GM10248 (cell line): ENCODE results near the gene HBG1.

Experiments
- CTCF ChIA-PET: fragments of 300-600 bp; sonication (Branson Sonifier 250); formaldehyde crosslinking; extraction: SDS; loops from one replicate; lab custom pipeline; 2021; ENCODE audit warnings: antibody characterized with exemption; lab: Yijun Ruan, JAX
- POLR2A ChIA-PET: fragments of 350-650 bp; sonication (Branson Sonifier 250); formaldehyde crosslinking; extraction: SDS; loops from one replicate; lab custom pipeline; 2020; ENCODE audit warnings: antibody characterized with exemption; lab: Yijun Ruan, JAX
- DNase-seq: peaks from one replicate; pipeline ENCODE4 v3.0.0; 2012; ENCODE audit errors: extremely low spot score
- TF ChIP-seq, protein P1 (sequence below): IDR thresholded peaks from 2 replicates; pipeline ENCODE4 v1.5.1; 2012; ENCODE audit warnings: mild to moderate bottlenecking, low read depth; ENCODE audit errors: extremely low read depth, missing control alignments, control extremely low read depth

The HBG1 gene

DNA sequence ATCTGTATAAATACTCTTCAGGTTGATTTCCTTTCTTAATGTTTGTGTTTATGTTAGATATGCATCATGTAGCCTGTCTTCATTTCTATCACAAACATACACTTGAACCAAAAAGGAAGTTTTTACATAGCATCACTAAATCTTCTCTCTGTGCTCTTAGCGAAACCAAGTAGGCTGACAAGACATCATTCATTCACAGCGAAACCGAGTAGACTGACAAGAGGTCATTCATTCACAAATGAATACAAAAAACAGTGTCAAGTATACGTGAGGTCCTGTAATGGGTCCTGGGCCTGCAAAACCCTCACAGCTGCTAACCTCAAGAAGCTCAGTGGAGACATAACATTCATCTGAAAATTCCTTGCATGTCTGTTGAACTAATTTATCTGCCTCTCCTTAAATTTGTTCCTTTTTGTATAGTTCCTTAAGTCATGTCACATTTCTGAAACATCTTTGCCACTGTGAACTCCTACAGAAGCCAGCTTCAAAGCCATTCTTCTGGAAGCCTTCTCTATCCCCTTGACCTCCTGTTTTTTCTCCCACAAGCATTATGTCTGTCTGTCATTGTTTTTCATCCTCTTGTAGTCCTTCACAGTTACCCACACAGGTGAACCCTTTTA lies 29.9 kb upstream of the HBG1 start:
- POLR2A ChIA-PET = no interaction called here
- TF ChIP-seq, protein P1, sequence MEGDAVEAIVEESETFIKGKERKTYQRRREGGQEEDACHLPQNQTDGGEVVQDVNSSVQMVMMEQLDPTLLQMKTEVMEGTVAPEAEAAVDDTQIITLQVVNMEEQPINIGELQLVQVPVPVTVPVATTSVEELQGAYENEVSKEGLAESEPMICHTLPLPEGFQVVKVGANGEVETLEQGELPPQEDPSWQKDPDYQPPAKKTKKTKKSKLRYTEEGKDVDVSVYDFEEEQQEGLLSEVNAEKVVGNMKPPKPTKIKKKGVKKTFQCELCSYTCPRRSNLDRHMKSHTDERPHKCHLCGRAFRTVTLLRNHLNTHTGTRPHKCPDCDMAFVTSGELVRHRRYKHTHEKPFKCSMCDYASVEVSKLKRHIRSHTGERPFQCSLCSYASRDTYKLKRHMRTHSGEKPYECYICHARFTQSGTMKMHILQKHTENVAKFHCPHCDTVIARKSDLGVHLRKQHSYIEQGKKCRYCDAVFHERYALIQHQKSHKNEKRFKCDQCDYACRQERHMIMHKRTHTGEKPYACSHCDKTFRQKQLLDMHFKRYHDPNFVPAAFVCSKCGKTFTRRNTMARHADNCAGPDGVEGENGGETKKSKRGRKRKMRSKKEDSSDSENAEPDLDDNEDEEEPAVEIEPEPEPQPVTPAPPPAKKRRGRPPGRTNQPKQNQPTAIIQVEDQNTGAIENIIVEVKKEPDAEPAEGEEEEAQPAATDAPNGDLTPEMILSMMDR = no peak
- no peak for DNase-seq
- CTCF ChIA-PET = interaction anchor here (1.1 kb wide), 1 partner anchor 17 kb away, joined by 4 read pairs; no protein-coding TSS in a partner anchor

DNA sequence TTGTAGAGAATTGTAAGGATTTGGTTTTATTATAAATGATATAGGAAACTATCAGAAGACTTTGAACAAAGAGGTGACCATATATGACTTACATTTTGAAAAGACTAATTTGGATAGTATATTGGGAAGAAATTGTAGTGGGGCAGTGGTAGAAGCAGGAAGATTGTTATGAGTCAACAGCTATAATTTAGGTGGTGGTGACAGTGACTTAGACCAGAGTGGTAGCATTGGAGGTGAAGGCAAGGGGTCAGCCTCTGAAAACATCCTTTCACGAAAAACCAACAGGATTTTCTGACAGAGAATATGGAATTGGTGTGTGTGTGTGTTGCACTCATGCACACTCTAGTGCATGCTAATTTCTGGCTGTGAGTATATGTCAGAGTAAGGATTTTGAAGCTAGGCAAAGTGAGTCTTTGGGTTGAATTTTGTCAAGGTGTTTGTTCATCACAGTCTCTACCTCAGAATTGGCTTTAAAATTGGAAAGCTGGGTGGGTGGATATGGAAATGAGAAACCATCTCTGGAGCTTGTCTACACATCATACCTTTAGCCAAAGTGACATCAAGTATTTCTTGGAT lies 28.2 kb upstream of the HBG1 start:
- CTCF ChIA-PET = interaction anchor here (1.0 to 1.4 kb wide), 3 partner anchors 11 to 18 kb away, joined by 3 to 4 read pairs (median 3); no protein-coding TSS in a partner anchor
- POLR2A ChIA-PET = no interaction called here
- TF ChIP-seq, protein P1 = no peak
- DNase-seq = no peak

DNA sequence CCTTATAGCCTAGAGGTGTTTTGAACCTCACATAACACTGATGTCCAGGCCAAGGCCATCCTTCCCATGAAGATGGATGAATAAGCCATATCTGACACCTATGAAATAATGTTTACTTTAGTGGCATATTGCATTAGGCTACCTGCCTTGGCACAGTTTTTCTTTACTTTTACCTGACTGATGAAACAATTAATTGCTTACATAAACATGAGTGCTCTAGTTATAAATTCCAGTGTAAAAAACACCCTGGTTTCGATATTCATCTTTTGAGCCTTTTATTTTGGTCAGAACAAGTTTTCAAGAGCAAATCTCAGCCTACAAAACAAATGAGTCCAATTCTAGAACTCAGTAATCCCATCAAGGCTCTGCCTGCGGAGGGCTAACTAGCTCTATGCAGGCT lies 27.0 kb upstream of the HBG1 start:
- ChIA-PET CTCF (no interaction called here), POLR2A (no interaction called here)
- DNase-seq = no peak
- TF ChIP-seq, protein P1 = no peak

DNA sequence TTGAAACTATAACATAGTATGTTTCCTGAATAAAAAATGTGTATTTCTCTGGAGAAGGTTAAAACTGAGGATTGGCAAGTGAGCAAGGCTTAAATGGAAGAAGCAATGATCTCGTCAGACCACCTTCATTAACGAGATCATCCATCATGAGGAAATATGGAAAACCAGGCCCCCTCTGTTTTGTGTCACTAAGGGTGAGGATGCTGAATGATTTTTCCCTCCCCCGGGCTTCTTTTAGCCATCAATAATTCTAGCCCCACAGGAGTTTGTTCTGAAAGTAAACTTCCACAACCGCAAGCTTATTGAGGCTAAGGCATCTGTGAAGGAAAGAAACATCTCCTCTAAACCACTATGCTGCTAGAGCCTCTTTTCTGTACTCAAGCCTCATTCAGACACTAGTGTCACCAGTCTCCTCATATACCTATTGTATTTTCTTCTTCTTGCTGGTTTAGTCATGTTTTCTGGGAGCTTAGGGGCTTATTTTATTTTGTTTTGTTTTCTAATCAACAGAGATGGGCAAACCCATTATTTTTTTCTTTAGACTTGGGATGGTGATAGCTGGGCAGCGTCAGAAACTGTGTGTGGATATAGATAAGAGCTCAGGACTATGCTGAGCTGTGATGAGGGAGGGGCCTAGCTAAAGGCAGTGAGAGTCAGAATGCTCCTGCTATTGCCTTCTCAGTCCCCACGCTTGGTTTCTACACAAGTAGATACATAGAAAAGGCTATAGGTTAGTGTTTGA lies 25.9 kb upstream of the HBG1 start:
- DNase-seq = no peak
- ChIA-PET POLR2A (no interaction called here), CTCF (interaction anchor here (1.7 kb wide), 1 partner anchor 11 kb away, joined by 4 read pairs; no protein-coding TSS in a partner anchor)
- TF ChIP-seq, protein P1 = no peak

DNA sequence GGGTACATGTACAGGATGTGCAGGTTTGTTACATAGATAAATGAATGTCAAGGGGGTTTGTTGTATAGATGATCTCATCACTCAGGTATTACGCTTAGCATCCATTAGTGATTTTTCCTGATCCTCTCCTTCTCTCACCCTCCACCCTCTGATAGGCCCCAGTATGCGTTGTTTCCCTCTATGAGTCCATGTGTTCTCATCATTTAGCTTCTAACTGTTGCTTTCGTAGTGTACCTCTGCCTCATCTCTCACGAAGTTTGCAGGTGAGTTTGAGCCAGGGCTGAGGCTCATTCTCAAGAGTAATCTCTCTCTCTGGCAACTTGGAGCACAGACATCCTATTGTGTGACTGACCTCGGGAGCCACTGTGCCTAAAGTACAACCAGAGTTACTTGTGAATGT lies 24.7 kb upstream of the HBG1 start:
- TF ChIP-seq, protein P1 = no peak
- POLR2A ChIA-PET = no interaction called here
- CTCF ChIA-PET = no interaction called here
- DNase-seq = no peak

DNA sequence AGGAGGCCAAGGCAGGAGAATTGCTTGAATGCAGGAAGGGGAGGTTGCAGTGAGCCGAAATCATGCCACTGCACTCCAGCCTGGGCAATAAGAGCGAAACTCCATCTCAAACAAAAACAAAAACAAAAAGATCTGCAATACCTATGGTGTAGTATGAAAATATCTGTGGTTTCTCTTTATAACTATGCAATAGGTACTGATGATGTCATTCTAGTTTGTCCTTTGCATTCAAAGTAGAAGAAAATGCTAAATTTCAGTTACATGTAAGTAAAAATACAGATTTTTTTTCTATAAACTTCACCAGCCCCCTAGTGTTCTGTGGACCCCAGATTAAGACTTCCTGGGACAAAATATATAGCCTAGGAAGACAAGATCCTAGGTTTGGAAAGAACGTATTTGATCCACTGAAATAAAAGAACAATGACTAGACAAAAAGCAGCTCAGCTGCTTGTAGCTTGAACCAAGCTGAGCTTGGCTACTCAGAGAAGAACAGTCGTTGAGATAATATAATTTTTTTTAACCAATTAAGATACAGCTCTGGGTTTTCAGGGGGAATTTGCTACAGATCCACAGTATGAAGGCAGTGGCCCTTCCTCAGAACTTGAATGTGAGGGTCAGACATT lies 22.8 kb upstream of the HBG1 start:
- DNase-seq = no peak
- CTCF ChIA-PET = interaction anchor here (1.0 kb wide), 1 partner anchor 13 kb away, joined by 3 read pairs; no protein-coding TSS in a partner anchor
- TF ChIP-seq, protein P1 = no peak
- POLR2A ChIA-PET = no interaction called here
